Adipocyte (in vitro differentiated cells): ENCODE measurements around the gene POLN.

Source experiments
- DNase-seq: peaks from one replicate; pipeline ENCODE4 v3.0.0-alpha.2; 2015; ENCODE audit warnings: low read depth
- H3K27me3 ChIP-seq: replicated peaks from 2 replicates; pipeline ENCODE4 v1.7.0; 2013; ENCODE audit warnings: mild to moderate bottlenecking, low read length, moderate library complexity; ENCODE audit not compliant: control insufficient read depth, insufficient read depth
- H3K36me3 ChIP-seq: 2 replicates; pipeline ENCODE4 v1.7.0; 2013; ENCODE audit warnings: low read length, mild to moderate bottlenecking, moderate library complexity; ENCODE audit not compliant: control insufficient read depth, insufficient read depth, severe bottlenecking
- H3K4me1 ChIP-seq: 2 replicates; pipeline ENCODE4 v1.7.0; 2013; ENCODE audit warnings: mild to moderate bottlenecking, low read length, moderate library complexity; ENCODE audit not compliant: control insufficient read depth, insufficient read depth
- H3K4me3 ChIP-seq: 2 replicates; pipeline ENCODE4 v1.7.0; 2013; ENCODE audit warnings: mild to moderate bottlenecking, low read length, moderate library complexity
- H3K9ac ChIP-seq: 2 replicates; pipeline ENCODE4 v1.7.0; 2013; ENCODE audit warnings: mild to moderate bottlenecking, low read length, moderate library complexity
- H3K9me3 ChIP-seq: 2 replicates; pipeline ENCODE4 v1.7.0; 2013; ENCODE audit warnings: mild to moderate bottlenecking, low read length, moderate library complexity; ENCODE audit not compliant: control insufficient read depth

POLN gene

GRCh38 chr4:2073808-2074481 lies 168.0 kb downstream of the POLN start:
- Histone ChIP-seq H3K4me3 (no peak overlapping the region), H3K9ac (no peak overlapping the region), H3K36me3 (no peaks in the 10 kb centered on the region), H3K27me3 (peaks cover 9% of the 10 kb centered on the region), H3K9me3 (no peaks in the 10 kb centered on the region), H3K4me1 (no peaks in the 10 kb centered on the region)
- no peak for DNase-seq

GRCh38 chr4:2072971-2073807 lies 168.7 kb downstream of the POLN start:
- Histone ChIP-seq H3K4me1 (no peaks in the 10 kb centered on the region), H3K4me3 (no peak overlapping the region), H3K36me3 (no peaks in the 10 kb centered on the region), H3K27me3 (peaks cover 13% of the 10 kb centered on the region), H3K9ac (no peak overlapping the region), H3K9me3 (no peaks in the 10 kb centered on the region)
- DNase-seq = no peak

GRCh38 chr4:2071912-2072867 lies 169.7 kb downstream of the POLN start:
- H3K4me1 ChIP-seq = no peaks in the 10 kb centered on the region
- H3K36me3 ChIP-seq = no peaks in the 10 kb centered on the region
- H3K4me3 ChIP-seq = no peak overlapping the region
- H3K9ac ChIP-seq = no peak overlapping the region
- no peak for DNase-seq
- H3K27me3 ChIP-seq = peaks cover 18% of the 10 kb centered on the region
- H3K9me3 ChIP-seq = no peaks in the 10 kb centered on the region

DNA sequence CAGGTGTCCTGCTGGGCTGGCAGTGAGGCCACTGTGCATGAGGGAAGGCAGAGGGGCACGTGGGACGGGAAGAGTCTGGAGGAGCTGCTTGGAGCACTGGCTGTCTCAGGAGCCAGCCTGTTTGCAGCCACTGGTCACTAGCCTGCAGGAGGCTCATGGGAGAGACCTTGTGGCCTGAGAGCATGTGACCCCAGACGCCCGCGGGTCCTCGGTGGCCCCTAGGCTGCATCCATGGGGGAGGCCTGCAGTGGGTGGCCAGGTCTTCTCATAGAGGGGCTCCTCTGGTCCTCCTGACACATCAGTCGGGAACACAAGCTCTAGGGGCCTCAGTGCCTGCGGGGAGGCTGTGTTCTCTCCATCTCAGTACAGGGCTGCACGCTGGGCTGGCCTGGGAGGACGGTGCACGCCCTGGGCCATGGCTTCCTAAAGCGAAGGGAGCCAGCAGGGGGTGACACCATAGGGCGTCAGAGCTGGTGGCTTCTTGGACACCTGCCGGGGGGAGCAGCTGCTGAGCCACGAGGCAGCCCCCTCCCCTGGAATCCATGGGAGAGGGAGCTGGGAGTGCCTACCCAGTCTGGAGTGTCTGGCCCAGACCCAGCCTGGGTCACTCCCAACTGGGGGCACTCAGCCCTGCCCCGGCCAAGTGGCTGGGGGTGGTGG lies 170.5 kb downstream of the POLN start:
- H3K36me3 ChIP-seq = no peaks in the 10 kb centered on the region
- H3K4me1 ChIP-seq = no peaks in the 10 kb centered on the region
- no peak for DNase-seq

DNA sequence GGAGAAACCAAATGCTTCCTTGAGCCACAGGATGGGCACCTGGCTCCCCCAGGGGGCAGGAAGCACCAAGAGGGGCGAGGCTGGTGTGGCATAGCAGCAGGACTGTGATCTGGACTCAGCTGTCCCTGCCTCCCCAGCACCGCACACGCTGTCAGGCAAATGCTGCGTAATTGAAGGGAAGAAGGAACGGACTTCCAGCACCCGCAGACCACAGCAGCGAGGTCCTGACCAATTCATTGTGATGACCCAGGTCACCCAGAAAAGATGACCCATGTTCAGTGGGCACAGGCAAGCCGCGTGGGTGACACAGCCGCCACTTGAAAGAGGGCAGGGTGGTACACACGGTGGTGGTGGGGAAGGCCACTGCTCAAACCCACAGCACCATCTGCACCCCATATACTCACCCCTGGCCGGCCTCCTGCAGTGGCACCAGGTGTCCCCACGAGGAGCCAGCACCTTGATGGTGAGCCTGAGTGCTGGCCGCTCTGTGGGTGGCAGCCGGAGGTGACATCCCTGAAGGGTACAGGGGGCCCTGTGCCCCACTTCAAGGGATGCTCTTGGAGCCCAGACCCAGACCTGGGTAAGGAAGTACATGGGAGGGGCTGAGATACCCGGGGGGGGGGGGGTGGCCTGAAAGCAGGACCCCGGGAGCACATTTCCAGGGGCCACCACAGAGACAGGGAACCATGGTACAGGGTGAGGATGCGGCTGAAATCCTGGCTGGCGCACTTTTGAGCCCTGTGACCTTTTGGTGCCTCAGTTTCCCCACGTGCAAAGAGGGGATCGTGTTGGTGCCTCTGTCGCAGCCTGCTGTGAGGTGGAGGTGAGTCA lies 171.3 kb downstream of the POLN start:
- Histone ChIP-seq H3K4me3 (no peak overlapping the region), H3K9ac (no peak overlapping the region), H3K27me3 (peaks cover 21% of the 10 kb centered on the region), H3K4me1 (no peaks in the 10 kb centered on the region), H3K36me3 (no peaks in the 10 kb centered on the region), H3K9me3 (no peaks in the 10 kb centered on the region)
- DNase-seq = no peak

More for the DNA sequence above, 170.5 kb downstream of the POLN start:
- Histone ChIP-seq H3K9ac (no peak overlapping the region), H3K4me3 (no peak overlapping the region), H3K9me3 (no peaks in the 10 kb centered on the region), H3K27me3 (peaks cover 18% of the 10 kb centered on the region)

GRCh38 chr4:2069986-2070385 lies 171.9 kb downstream of the POLN start:
- no peak overlapping the region for H3K4me3 ChIP-seq
- no peaks in the 10 kb centered on the region for H3K4me1 ChIP-seq
- H3K27me3 ChIP-seq = peaks cover 21% of the 10 kb centered on the region
- no peak for DNase-seq
- no peaks in the 10 kb centered on the region for H3K9me3 ChIP-seq
- H3K36me3 ChIP-seq = no peaks in the 10 kb centered on the region
- H3K9ac ChIP-seq = no peak overlapping the region

GRCh38 chr4:2069161-2069971 lies 172.6 kb downstream of the POLN start:
- Histone ChIP-seq H3K4me3 (no peak overlapping the region), H3K9me3 (no peaks in the 10 kb centered on the region), H3K4me1 (no peaks in the 10 kb centered on the region), H3K36me3 (no peaks in the 10 kb centered on the region), H3K9ac (no peak overlapping the region), H3K27me3 (peaks cover 21% of the 10 kb centered on the region)
- DNase-seq = no peak

DNA sequence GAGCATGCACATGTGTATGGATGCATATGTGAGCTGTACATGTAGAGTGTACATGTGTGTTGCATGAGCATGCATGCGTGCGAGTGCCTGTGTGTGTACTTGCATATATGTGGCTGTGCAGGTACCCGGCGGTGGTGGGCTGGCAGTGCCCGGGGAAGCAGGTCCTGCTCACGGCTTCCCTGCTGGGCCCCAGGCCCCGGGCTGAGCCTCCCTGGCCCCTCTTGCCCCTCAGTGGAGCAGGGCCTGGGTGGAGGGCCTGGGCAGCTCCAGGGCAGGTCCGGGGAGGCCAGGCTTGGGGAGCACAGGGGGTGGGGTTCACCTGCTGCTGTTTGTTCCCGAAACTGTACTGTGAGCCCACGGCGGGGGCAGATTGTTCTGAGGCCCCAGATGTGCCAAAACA lies 173.4 kb downstream of the POLN start:
- peaks cover 21% of the 10 kb centered on the region for H3K27me3 ChIP-seq
- no peaks in the 10 kb centered on the region for H3K36me3 ChIP-seq
- DNase-seq = no peak
- H3K9ac ChIP-seq = no peak overlapping the region
- H3K4me3 ChIP-seq = no peak overlapping the region
- no peaks in the 10 kb centered on the region for H3K9me3 ChIP-seq
- H3K4me1 ChIP-seq = no peaks in the 10 kb centered on the region

DNA sequence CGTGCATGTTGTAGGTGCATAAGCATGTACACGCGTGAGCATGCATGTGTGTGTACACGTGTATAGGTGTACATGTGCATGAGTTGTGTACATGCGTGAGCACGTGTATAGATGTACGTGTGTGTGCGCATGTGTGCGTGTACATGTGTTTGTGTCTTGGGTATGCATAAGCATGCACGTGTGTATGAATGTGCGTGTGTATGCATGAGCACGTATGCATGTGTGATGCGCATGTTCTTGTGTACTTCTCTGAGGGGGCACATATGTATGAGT lies 173.8 kb downstream of the POLN start:
- H3K4me1 ChIP-seq = no peaks in the 10 kb centered on the region
- DNase-seq = no peak
- no peaks in the 10 kb centered on the region for H3K9me3 ChIP-seq
- no peak overlapping the region for H3K9ac ChIP-seq
- peaks cover 21% of the 10 kb centered on the region for H3K27me3 ChIP-seq
- H3K4me3 ChIP-seq = no peak overlapping the region
- H3K36me3 ChIP-seq = no peaks in the 10 kb centered on the region
